Fibroblast of peridontal ligament (primary cell): ENCODE results near the gene RNASE2.
"Not testable (repeated sequence)": the region's sequence is repeated elsewhere in the genome, so short reads cannot be mapped to it uniquely, and the experiment has no call there.

ENCODE experiments used
- DNase-seq: peaks from one replicate; pipeline ENCODE4 v3.0.0-alpha.2; 2010; ENCODE audit errors: extremely low read depth

Gene RNASE2

GRCh38 chr14:20954736-20955537 is at the start of gene RNASE2:
TSS of gene RNASE2 (plus strand) at chr14:20955487. CDS start at chr14:20955772, 285 bp downstream.
- peak; percentile 50 for DNase-seq

- DNase-seq = no peak
Observed at GRCh38 chr14:20905676-20906075, 49.6 kb upstream of the RNASE2 start.

DNA sequence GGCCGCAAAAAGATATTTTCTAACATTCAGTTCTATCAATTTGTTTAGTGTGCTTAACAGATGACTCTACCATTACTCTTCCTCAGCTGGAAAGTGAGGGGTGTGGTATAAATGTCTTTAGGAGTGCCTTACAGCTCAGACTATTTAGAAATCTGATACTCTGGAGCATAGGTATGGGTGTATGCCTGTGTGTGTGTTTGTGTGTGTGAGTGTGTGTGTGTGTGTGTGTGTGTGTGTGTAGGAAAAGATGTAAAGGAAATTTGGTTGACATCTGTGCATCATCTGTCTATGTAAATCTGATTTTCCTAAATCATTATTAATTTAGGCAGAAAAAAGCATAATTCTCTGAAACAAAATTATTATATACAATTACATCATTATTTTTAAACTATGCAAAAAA is 48.1 kb upstream of the RNASE2 start:
- no peak for DNase-seq

DNA sequence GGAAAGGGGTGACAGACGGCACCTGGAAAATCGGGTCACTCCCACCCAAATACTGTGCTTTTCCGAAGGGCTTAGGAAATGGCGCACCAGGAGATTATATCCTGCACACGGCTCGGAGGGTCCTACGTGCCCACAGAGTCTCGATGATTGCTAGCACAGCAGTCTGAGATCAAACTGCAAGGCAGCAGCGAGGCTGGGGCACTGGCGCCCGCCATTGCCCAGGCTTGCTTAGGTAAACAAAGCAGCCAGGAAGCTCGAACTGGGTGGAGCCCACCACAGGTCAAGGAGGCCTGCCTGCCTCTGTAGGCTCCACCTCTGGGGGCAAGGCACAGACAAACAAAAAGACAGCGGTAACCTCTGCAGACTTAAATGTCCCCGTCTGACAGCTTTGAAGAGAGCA is 44.5 kb upstream of the RNASE2 start:
- DNase-seq = not testable (repeated sequence)

- not testable (repeated sequence) for DNase-seq
Observed at GRCh38 chr14:20919038-20919756, 36.1 kb upstream of the RNASE2 start.

GRCh38 chr14:20923766-20924297 is 31.5 kb upstream of the RNASE2 start:
- not testable (repeated sequence) for DNase-seq

- no peak for DNase-seq
Observed at GRCh38 chr14:20934148-20934762, 21.0 kb upstream of the RNASE2 start.

- no peak for DNase-seq
Observed at GRCh38 chr14:20935303-20935984, 19.8 kb upstream of the RNASE2 start.

GRCh38 chr14:20945146-20945545 is 10.1 kb upstream of the RNASE2 start:
- not testable (repeated sequence) for DNase-seq

DNA sequence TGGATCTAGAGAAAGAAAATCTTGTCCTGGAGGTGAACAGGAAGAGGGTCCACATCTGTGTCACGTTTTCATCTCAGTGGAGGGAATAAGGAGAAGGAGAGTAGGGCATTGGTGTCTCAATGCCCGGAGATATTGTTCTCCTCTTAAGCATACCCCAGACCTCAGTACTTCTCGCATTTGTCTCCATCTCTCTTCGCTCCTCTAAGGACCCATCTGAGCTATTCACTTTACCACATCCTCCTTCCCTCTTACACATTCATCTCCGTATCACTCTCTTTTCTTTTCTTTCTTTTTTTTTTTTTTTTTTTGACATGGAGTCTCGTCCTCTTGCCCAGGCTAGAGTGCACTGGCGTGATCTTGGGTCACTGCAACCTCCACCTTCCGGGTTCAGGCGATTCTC is 8.6 kb upstream of the RNASE2 start:
- not testable (repeated sequence) for DNase-seq

- DNase-seq = not testable (repeated sequence)
Observed at GRCh38 chr14:20955538-20955873, 219 bp downstream of the RNASE2 start.

DNA sequence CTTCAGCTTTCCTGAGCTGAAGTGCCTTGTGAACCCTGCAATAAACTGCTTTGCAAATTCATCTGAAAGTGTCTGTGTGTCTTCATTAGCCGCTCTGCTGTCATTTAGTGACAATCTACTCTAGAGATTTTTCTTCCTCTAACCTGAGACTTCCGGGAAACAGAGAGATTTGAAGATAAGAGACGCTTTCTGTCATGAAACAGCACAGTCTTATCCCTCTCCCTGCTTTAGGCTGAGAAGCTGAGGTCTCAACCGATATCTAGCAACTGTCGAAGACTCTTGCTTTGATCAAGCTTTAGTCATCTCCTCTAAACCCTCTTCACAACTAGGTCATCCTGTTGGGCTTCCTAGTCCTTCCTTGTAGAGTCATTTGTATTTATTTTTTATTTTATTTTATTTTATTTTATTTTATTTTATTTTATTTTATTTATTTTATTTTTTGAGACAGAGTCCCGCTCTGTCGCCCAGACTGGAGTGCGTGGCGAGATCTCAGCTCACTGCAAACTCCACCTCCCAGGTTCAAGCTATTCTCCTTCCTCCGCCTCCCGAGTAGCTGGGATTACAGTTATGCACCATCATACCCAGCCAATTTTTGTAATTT is 1.2 kb downstream of the RNASE2 start:
- DNase-seq = no peak

- not testable (repeated sequence) for DNase-seq
Observed at GRCh38 chr14:20958946-20959345, 3.7 kb downstream of the RNASE2 start.

DNA sequence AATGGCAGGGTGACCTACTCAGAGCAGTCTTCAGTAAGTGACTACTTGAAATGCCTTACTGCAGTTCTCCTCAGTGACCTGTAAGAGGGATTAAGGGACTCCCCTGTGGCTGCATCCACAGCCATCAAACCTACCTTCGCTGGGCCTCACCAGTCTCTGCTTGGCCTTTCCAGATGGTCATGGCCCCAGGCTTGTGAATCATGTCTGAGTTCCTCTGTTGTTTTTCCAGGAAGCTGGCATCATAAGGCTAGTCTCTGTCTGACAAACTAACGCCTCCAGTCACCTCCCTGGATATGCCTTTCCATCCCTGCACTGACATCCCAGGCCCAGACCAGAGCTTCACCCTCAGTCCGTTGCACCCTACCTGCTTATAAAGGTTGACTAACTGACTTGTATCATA is 14.0 kb downstream of the RNASE2 start:
- DNase-seq = no peak

DNA sequence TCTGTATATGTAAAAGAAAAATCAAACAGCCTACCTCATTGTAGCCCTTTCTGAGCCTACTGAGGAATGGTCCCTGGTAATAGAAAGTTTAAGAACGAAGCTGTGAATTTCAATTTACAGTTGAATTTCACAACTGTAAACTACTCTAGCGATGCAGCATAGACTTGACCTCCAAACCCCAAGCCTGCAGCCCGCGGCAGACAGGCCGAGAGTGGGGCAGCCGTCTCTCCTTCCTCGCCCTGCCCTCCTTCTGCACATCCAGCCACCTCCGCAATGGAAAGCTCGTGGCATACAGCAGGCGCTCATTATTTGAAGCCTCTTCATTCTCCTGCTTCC is 15.3 kb downstream of the RNASE2 start:
- DNase-seq = no peak

DNA sequence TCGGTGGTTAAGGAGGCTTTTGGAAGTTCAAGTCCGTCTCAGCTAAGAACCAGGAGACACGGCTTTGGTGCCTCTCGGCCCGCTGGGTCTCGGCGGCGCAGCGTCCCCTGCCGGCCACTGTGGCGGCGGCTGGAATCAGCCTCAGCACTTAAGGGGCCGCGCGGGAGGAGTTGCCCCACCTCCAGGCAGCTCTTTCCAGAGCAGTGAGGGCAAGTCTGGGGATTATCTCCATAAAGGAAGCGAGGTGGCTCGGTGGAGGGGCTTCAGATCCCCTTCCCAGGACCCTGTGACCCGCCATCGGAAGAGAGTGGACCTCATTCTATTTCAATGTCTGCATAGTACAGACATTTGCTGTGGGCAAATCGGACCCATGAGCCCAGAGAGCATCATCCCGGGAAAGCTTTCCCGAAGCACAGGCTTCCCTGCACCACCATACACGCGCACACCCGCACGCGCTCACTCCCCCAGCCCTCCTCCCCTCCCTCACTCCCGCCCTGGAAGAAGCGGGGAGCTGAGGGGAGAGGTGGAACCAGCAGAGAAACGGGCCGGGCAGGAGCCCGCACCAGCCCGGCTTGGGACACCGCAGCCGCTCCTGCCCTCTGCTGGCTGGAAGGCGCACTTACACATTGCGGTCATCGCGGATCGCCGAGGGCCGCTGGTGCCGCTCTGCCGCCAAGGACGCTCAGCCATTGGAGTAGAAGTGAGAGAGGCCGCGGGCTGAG is 15.9 kb downstream of the RNASE2 start:
- peak; percentile 80 for DNase-seq

GRCh38 chr14:20971705-20972021 is 16.4 kb downstream of the RNASE2 start:
- no peak for DNase-seq

- DNase-seq = no peak
Observed at GRCh38 chr14:20973501-20973900, 18.2 kb downstream of the RNASE2 start.

DNA sequence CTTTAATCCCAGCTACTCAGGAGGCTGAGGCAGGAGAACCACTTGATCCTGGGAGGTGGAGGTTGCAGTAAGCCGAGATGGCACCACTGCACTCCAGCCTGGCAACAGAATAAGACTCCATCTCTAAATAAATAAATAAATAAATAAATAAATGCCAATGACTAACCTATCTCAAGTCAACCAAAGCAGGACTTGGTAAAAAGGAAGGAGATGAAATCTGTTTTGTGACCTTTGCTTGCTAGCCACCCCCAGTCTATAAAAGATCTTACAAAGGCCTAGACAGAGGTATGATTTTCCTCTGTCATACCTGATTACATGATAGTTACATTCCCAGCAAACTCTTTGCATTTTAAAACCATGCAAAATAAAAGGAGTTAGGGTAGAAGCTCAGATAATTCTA is 21.0 kb downstream of the RNASE2 start:
- no peak for DNase-seq

GRCh38 chr14:20978687-20979086 is 23.4 kb downstream of the RNASE2 start:
- no peak for DNase-seq

GRCh38 chr14:20980906-20981305 is 25.6 kb downstream of the RNASE2 start:
- DNase-seq = no peak
